WTC11 (cell line): ENCODE data around the gene PATL2. TPM values are rescaled to one million over a fixed set of nuclear protein-coding genes. Genes with fewer than 3 reads are reported as not detected.
"Not testable (repeated sequence)": the region's sequence is repeated elsewhere in the genome, so short reads cannot be mapped to it uniquely, and the experiment has no call there.

Experiments used
- ATAC-seq: fragments of 200-7000 bp; cut with Tn5 transposase; 2 replicates; pipeline ENCODE4 v1.10.0; 2021; ENCODE audit warnings: mild to moderate bottlenecking, moderate library complexity
- CTCF ChIA-PET: fragments of 300-600 bp; sonication (Branson Sonifier 250); formaldehyde crosslinking; loops from one replicate; lab custom pipeline; 2021; ENCODE audit warnings: antibody characterized with exemption; lab: Charles Lee
- POLR2A ChIA-PET: fragments of 350-600 bp; sonication (Branson Sonifier 250); formaldehyde crosslinking; loops from one replicate; lab custom pipeline; 2021; ENCODE audit warnings: antibody characterized with exemption; lab: Charles Lee
- DNase-seq: peaks from one replicate; pipeline ENCODE4 v3.0.0; 2021; ENCODE audit warnings: low spot score
- H3K27ac Mint-ChIP-seq: 2 replicates; pipeline ENCODE4 v1.8.0; 2021; ENCODE audit warnings: mixed read lengths
- H3K27me3 Mint-ChIP-seq: 2 replicates; pipeline ENCODE4 v1.8.0; 2021; ENCODE audit warnings: low read depth, mild to moderate bottlenecking, moderate library complexity, mixed read lengths
- H3K36me3 Mint-ChIP-seq: 2 replicates; pipeline ENCODE4 v1.8.0; 2021; ENCODE audit warnings: mixed read lengths
- H3K4me1 Mint-ChIP-seq: 2 replicates; pipeline ENCODE4 v1.8.0; 2022; ENCODE audit warnings: mixed read lengths
- H3K4me3 Mint-ChIP-seq: 2 replicates; pipeline ENCODE4 v1.8.0; 2021; ENCODE audit warnings: mild to moderate bottlenecking, moderate library complexity, mixed read lengths
- H3K9me3 Mint-ChIP-seq: 2 replicates; pipeline ENCODE4 v1.8.0; 2021; ENCODE audit warnings: mixed read lengths
- ELF4 ChIP-seq: sonication (generic); formaldehyde crosslinking; IDR thresholded peaks from 2 replicates; pipeline ENCODE4 v1.8.1; 2022; ENCODE audit warnings: low read depth, mild to moderate bottlenecking, moderate library complexity, missing genetic modification reagents
- EMX1 ChIP-seq: fragments of 250-450 bp; sonication (Bioruptor Pico); IDR thresholded peaks from 2 replicates; pipeline ENCODE4 v1.8.0; 2021; ENCODE audit warnings: mild to moderate bottlenecking
- ESRRA ChIP-seq: sonication (generic); formaldehyde crosslinking; IDR thresholded peaks from 2 replicates; pipeline ENCODE4 v1.8.1; 2022; ENCODE audit warnings: mild to moderate bottlenecking, missing genetic modification reagents, borderline replicate concordance
- FOXJ3 ChIP-seq: sonication (generic); formaldehyde crosslinking; IDR thresholded peaks from 2 replicates; pipeline ENCODE4 v1.9.0; 2021; ENCODE audit warnings: missing genetic modification reagents, mild to moderate bottlenecking, borderline replicate concordance
- NFE2L1 ChIP-seq: sonication (generic); formaldehyde crosslinking; IDR thresholded peaks from 2 replicates; pipeline ENCODE4 v1.8.1; 2023; ENCODE audit warnings: missing genetic modification reagents
- NR3C1 ChIP-seq: sonication (generic); formaldehyde crosslinking; conservative IDR thresholded peaks from 2 replicates; pipeline ENCODE4 v1.8.1; 2023; ENCODE audit warnings: low read depth, mild to moderate bottlenecking, missing genetic modification reagents
- TEAD1 ChIP-seq: sonication (generic); formaldehyde crosslinking; IDR thresholded peaks from 2 replicates; pipeline ENCODE4 v1.8.0; 2022; ENCODE audit warnings: mild to moderate bottlenecking, missing genetic modification reagents
- ZNF219 ChIP-seq: sonication (generic); formaldehyde crosslinking; IDR thresholded peaks from 2 replicates; pipeline ENCODE4 v1.8.0; 2023; ENCODE audit warnings: missing genetic modification reagents, mild to moderate bottlenecking, borderline replicate concordance
- ZNF423 ChIP-seq: fragments of 250-450 bp; sonication (Bioruptor Pico); IDR thresholded peaks from 2 replicates; pipeline ENCODE4 v2.1.2; 2022; ENCODE audit warnings: mild to moderate bottlenecking, moderate library complexity
- total RNA-seq: library from RNA; stranded (reverse); gene quantifications from 3 replicates; pipeline ENCODE4 v1.2.3, GENCODE V29; 2021
- TF ChIP-seq, protein P1 (sequence below): fragments of 250-450 bp; sonication (Bioruptor Pico); IDR thresholded peaks from 2 replicates; pipeline ENCODE4 v2.1.2; 2022; ENCODE audit warnings: mild to moderate bottlenecking, moderate library complexity
- TF ChIP-seq, protein P2 (sequence below): fragments of 250-450 bp; sonication (Bioruptor Pico); IDR thresholded peaks from 2 replicates; pipeline ENCODE4 v1.8.0; 2021; ENCODE audit warnings: mild to moderate bottlenecking
- TF ChIP-seq, protein P3 (sequence below): sonication (generic); formaldehyde crosslinking; conservative IDR thresholded peaks from 2 replicates; pipeline ENCODE4 v1.8.1; 2023; ENCODE audit warnings: mild to moderate bottlenecking, low read depth, missing genetic modification reagents, moderate library complexity
- TF ChIP-seq, protein P4 (sequence below): sonication (generic); formaldehyde crosslinking; IDR thresholded peaks from 2 replicates; pipeline ENCODE4 v1.8.1; 2023; ENCODE audit warnings: mild to moderate bottlenecking, moderate library complexity, missing genetic modification reagents
- TF ChIP-seq, protein P5 (sequence below): sonication (generic); formaldehyde crosslinking; IDR thresholded peaks from 2 replicates; pipeline ENCODE4 v1.8.1; 2023; ENCODE audit warnings: mild to moderate bottlenecking, missing genetic modification reagents, moderate library complexity

PATL2 gene
- total RNA-seq, 1 experiment from 2014 or later: 0.59 TPM

DNA sequence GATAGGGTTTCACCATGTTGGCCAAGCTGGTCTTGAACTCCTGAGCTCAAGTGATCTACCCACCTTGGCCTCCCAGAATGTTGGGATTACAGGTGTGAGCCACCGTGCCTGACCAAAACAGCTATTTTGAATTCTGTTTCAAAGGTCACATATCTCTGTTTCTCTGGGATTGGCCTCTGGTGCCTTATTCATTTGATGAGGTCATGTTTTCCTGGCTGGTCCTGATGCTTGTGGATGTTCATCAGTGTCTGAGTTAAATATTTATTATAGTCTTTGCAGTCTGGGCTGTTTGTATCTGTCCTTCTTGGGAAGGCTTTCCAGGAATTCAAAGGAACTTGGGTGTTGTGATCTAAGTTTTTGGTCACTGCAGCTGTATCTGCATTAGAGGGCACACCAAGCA, 5.1 kb downstream of the PATL2 start (continued):
- TF ChIP-seq, protein P1, sequence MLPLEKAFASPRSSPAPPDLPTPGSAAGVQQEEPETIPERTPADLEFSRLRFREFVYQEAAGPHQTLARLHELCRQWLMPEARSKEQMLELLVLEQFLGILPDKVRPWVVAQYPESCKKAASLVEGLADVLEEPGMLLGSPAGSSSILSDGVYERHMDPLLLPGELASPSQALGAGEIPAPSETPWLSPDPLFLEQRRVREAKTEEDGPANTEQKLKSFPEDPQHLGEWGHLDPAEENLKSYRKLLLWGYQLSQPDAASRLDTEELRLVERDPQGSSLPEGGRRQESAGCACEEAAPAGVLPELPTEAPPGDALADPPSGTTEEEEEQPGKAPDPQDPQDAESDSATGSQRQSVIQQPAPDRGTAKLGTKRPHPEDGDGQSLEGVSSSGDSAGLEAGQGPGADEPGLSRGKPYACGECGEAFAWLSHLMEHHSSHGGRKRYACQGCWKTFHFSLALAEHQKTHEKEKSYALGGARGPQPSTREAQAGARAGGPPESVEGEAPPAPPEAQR: no peak
- TF ChIP-seq FOXJ3 (CRISPR knock-in tag): no peak
- no peak for TF ChIP-seq ZNF423

DNA sequence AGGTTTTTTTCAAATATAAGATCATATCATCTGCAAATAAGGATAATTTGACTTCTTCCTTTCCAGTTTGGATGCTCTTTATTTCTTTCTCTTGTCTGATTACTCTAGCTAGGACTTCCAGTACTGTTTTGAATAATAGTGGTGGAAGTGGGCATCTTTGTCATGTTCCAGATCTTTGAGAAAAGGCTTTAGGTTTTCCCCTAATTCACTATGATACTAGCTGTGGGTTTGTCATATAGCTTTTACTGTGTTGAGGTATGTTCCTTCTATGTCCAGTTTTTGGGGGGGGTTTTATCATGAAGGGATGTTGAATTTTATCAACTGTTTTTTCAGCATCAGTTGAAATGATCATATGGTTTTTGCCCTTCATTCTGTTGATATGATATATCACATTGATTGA, 10.4 kb downstream of the PATL2 start:
- ATAC-seq, POLR2A ChIA-PET, DNase-seq, H3K36me3 Mint-ChIP-seq, H3K27ac Mint-ChIP-seq, H3K4me1 Mint-ChIP-seq, CTCF ChIA-PET, H3K4me3 Mint-ChIP-seq: not testable (repeated sequence)
- Mint-ChIP-seq H3K27me3 (peaks cover 13% of the 10 kb centered on the region; the same call in 1 of the 2 replicates), H3K9me3 (peaks cover 45% of the 10 kb centered on the region)

DNA sequence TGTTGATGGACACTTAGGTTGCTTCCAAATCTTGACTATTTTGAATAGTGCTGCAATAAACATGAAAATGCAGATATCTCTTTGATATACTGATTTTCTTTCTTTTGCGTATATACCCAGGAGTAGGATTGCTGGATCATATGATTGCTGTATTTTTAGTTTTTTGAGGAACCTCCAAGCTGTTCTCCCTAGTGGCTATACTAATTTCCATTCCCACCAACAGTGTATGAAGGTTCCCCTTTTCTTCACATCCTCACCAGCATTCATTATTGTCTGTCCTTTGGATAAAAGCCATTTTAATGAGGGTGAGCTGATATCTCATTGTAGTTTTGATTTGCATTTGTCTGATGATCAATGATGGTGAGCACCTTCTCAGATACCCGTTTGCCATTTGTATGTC, 12.5 kb downstream of the PATL2 start:
- TF ChIP-seq, protein P2, sequence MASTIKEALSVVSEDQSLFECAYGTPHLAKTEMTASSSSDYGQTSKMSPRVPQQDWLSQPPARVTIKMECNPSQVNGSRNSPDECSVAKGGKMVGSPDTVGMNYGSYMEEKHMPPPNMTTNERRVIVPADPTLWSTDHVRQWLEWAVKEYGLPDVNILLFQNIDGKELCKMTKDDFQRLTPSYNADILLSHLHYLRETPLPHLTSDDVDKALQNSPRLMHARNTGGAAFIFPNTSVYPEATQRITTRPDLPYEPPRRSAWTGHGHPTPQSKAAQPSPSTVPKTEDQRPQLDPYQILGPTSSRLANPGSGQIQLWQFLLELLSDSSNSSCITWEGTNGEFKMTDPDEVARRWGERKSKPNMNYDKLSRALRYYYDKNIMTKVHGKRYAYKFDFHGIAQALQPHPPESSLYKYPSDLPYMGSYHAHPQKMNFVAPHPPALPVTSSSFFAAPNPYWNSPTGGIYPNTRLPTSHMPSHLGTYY: no peak
- TF ChIP-seq, protein P3, sequence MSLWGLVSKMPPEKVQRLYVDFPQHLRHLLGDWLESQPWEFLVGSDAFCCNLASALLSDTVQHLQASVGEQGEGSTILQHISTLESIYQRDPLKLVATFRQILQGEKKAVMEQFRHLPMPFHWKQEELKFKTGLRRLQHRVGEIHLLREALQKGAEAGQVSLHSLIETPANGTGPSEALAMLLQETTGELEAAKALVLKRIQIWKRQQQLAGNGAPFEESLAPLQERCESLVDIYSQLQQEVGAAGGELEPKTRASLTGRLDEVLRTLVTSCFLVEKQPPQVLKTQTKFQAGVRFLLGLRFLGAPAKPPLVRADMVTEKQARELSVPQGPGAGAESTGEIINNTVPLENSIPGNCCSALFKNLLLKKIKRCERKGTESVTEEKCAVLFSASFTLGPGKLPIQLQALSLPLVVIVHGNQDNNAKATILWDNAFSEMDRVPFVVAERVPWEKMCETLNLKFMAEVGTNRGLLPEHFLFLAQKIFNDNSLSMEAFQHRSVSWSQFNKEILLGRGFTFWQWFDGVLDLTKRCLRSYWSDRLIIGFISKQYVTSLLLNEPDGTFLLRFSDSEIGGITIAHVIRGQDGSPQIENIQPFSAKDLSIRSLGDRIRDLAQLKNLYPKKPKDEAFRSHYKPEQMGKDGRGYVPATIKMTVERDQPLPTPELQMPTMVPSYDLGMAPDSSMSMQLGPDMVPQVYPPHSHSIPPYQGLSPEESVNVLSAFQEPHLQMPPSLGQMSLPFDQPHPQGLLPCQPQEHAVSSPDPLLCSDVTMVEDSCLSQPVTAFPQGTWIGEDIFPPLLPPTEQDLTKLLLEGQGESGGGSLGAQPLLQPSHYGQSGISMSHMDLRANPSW: no peak
- TF ChIP-seq TEAD1: no peak
- no peak for TF ChIP-seq ZNF219 (CRISPR knock-in tag)
- TF ChIP-seq EMX1 (CRISPR knock-in tag): no peak
- no peak for TF ChIP-seq NFE2L1 (CRISPR knock-in tag)
- no peak for TF ChIP-seq ESRRA (CRISPR knock-in tag)
- TF ChIP-seq ZNF423: no peak
- TF ChIP-seq, protein P4, sequence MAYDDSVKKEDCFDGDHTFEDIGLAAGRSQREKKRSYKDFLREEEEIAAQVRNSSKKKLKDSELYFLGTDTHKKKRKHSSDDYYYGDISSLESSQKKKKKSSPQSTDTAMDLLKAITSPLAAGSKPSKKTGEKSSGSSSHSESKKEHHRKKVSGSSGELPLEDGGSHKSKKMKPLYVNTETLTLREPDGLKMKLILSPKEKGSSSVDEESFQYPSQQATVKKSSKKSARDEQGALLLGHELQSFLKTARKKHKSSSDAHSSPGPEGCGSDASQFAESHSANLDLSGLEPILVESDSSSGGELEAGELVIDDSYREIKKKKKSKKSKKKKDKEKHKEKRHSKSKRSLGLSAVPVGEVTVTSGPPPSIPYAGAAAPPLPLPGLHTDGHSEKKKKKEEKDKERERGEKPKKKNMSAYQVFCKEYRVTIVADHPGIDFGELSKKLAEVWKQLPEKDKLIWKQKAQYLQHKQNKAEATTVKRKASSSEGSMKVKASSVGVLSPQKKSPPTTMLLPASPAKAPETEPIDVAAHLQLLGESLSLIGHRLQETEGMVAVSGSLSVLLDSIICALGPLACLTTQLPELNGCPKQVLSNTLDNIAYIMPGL: no peak
- TF ChIP-seq, protein P5, sequence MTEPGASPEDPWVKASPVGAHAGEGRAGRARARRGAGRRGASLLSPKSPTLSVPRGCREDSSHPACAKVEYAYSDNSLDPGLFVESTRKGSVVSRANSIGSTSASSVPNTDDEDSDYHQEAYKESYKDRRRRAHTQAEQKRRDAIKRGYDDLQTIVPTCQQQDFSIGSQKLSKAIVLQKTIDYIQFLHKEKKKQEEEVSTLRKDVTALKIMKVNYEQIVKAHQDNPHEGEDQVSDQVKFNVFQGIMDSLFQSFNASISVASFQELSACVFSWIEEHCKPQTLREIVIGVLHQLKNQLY (CRISPR knock-in tag): no peak
- TF ChIP-seq ELF4 (CRISPR knock-in tag): no peak
- no peak for TF ChIP-seq NR3C1 (CRISPR knock-in tag)
- TF ChIP-seq, all 79 proteins: peak for 0
- no peaks in the 10 kb centered on the region for H3K36me3 Mint-ChIP-seq
- no peaks in the 10 kb centered on the region for H3K4me1 Mint-ChIP-seq
- H3K4me3 Mint-ChIP-seq: no peak overlapping the region
- peaks cover 13% of the 10 kb centered on the region; the same call in 1 of the 2 replicates for H3K27me3 Mint-ChIP-seq
- ChIA-PET CTCF (interaction anchor here (0.6 to 1.1 kb wide), 3 partner anchors 12 to 35 kb away, joined by 3 read pairs; partner anchors contain the start of genes PATL2 and SPG11), POLR2A (no interaction called here)
- no peak overlapping the region for H3K27ac Mint-ChIP-seq
- no peak for DNase-seq
- no peak for ATAC-seq
- H3K9me3 Mint-ChIP-seq: peaks cover 34% of the 10 kb centered on the region
